ENCODE results near the gene RIC1. TPM values are rescaled to one million over a fixed set of nuclear protein-coding genes. Genes with fewer than 3 reads are reported as not detected.

Gene RIC1
- total RNA-seq, 1 donor from 2014 or later: 9.7 TPM

DNA sequence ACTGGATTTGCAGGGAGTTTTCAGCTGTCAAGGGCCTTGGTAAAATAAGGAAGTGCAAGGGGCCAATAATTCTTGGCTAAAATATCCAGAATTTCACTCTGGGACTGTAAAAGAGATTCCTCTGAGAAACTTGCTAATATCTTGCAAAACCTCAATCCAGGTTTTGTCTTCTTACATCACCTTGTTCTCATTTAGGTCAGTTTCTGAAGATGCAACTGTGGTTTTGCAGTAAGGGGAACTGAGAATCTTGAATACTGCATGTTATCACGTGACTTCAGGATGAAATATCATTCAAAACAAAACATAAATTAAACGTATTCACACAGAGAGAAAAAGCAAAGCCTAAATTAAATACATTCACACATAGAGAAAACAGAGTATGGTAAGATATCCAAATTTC lies 35.0 kb upstream of the RIC1 start:
- TF ChIP-seq, protein P1, sequence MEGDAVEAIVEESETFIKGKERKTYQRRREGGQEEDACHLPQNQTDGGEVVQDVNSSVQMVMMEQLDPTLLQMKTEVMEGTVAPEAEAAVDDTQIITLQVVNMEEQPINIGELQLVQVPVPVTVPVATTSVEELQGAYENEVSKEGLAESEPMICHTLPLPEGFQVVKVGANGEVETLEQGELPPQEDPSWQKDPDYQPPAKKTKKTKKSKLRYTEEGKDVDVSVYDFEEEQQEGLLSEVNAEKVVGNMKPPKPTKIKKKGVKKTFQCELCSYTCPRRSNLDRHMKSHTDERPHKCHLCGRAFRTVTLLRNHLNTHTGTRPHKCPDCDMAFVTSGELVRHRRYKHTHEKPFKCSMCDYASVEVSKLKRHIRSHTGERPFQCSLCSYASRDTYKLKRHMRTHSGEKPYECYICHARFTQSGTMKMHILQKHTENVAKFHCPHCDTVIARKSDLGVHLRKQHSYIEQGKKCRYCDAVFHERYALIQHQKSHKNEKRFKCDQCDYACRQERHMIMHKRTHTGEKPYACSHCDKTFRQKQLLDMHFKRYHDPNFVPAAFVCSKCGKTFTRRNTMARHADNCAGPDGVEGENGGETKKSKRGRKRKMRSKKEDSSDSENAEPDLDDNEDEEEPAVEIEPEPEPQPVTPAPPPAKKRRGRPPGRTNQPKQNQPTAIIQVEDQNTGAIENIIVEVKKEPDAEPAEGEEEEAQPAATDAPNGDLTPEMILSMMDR (IDR thresholded peaks at IDR 0.05; ENCODE audit: partially characterized antibody, unreplicated experiment): no peak
- H3K4me3 Mint-ChIP-seq (ENCODE audit: unreplicated experiment): no peak overlapping the region
- H3K27ac Mint-ChIP-seq (ENCODE audit: unreplicated experiment): no peak overlapping the region
- no peaks in the 10 kb centered on the region for H3K4me1 Mint-ChIP-seq (ENCODE audit: low read depth, unreplicated experiment)
- DNase-seq: no peak
- no peaks in the 10 kb centered on the region for H3K9me3 Mint-ChIP-seq (ENCODE audit: unreplicated experiment)
- peaks cover 1% of the 10 kb centered on the region for H3K27me3 Mint-ChIP-seq (ENCODE audit: unreplicated experiment)
- H3K36me3 Mint-ChIP-seq (ENCODE audit: unreplicated experiment): no peaks in the 10 kb centered on the region

DNA sequence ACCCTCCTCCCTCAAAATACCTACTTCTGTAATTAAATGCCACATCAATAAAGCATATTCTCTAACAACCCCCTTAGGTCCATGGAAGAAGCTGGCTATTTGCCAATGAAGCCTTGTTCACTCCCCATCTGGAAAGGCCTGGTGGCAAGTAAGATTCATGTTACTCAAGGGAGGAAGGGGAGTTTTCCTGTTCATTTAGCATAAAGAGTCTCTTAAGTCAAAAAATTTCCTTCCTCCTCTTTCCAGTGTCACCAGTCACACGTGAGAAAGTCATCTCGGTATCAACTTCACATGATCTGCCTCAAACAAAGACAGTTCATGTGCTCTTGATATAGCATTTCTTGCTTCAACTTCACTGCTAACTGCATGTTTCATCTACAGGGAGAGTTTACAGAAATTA lies 32.7 kb upstream of the RIC1 start:
- H3K4me1 Mint-ChIP-seq (ENCODE audit: low read depth, unreplicated experiment): no peaks in the 10 kb centered on the region
- H3K27me3 Mint-ChIP-seq (ENCODE audit: unreplicated experiment): peaks cover 1% of the 10 kb centered on the region
- no peak for DNase-seq
- no peak overlapping the region for H3K4me3 Mint-ChIP-seq (ENCODE audit: unreplicated experiment)
- H3K9me3 Mint-ChIP-seq (ENCODE audit: unreplicated experiment): no peaks in the 10 kb centered on the region
- H3K36me3 Mint-ChIP-seq (ENCODE audit: unreplicated experiment): no peaks in the 10 kb centered on the region
- no peak overlapping the region for H3K27ac Mint-ChIP-seq (ENCODE audit: unreplicated experiment)
- TF ChIP-seq, protein P1 (IDR thresholded peaks at IDR 0.05; ENCODE audit: partially characterized antibody, unreplicated experiment): no peak

GRCh38 chr9:5608298-5609225 lies 20.3 kb upstream of the RIC1 start:
- no peak for DNase-seq
- Mint-ChIP-seq H3K9me3 (ENCODE audit: unreplicated experiment) (no peaks in the 10 kb centered on the region), H3K27ac (ENCODE audit: unreplicated experiment) (no peak overlapping the region), H3K36me3 (ENCODE audit: unreplicated experiment) (no peaks in the 10 kb centered on the region), H3K4me1 (ENCODE audit: low read depth, unreplicated experiment) (no peaks in the 10 kb centered on the region), H3K27me3 (ENCODE audit: unreplicated experiment) (no peaks in the 10 kb centered on the region), H3K4me3 (ENCODE audit: unreplicated experiment) (no peak overlapping the region)
- TF ChIP-seq, protein P1 (IDR thresholded peaks at IDR 0.05; ENCODE audit: partially characterized antibody, unreplicated experiment): no peak

GRCh38 chr9:5609226-5609596 lies 19.7 kb upstream of the RIC1 start:
- no peak overlapping the region for H3K27ac Mint-ChIP-seq (ENCODE audit: unreplicated experiment)
- H3K9me3 Mint-ChIP-seq (ENCODE audit: unreplicated experiment): no peaks in the 10 kb centered on the region
- H3K36me3 Mint-ChIP-seq (ENCODE audit: unreplicated experiment): no peaks in the 10 kb centered on the region
- no peak overlapping the region for H3K4me3 Mint-ChIP-seq (ENCODE audit: unreplicated experiment)
- H3K4me1 Mint-ChIP-seq (ENCODE audit: low read depth, unreplicated experiment): no peaks in the 10 kb centered on the region
- TF ChIP-seq, protein P1 (IDR thresholded peaks at IDR 0.05; ENCODE audit: partially characterized antibody, unreplicated experiment): no peak
- no peaks in the 10 kb centered on the region for H3K27me3 Mint-ChIP-seq (ENCODE audit: unreplicated experiment)
- DNase-seq: no peak

GRCh38 chr9:5610491-5610890 lies 18.4 kb upstream of the RIC1 start:
- Mint-ChIP-seq H3K9me3 (ENCODE audit: unreplicated experiment) (no peaks in the 10 kb centered on the region), H3K27me3 (ENCODE audit: unreplicated experiment) (no peaks in the 10 kb centered on the region), H3K27ac (ENCODE audit: unreplicated experiment) (no peak overlapping the region), H3K4me3 (ENCODE audit: unreplicated experiment) (no peak overlapping the region), H3K36me3 (ENCODE audit: unreplicated experiment) (no peaks in the 10 kb centered on the region), H3K4me1 (ENCODE audit: low read depth, unreplicated experiment) (no peaks in the 10 kb centered on the region)
- no peak for DNase-seq
- TF ChIP-seq, protein P1 (IDR thresholded peaks at IDR 0.05; ENCODE audit: partially characterized antibody, unreplicated experiment): no peak
